Measurements from ENCODE around the gene CCDC92B. TPM values are rescaled to one million over a fixed set of nuclear protein-coding genes. Genes with fewer than 3 reads are reported as not detected.

Gene CCDC92B
- total RNA-seq, 4 donors from 2014 or later = 0.21 TPM; not detected in 3

DNA sequence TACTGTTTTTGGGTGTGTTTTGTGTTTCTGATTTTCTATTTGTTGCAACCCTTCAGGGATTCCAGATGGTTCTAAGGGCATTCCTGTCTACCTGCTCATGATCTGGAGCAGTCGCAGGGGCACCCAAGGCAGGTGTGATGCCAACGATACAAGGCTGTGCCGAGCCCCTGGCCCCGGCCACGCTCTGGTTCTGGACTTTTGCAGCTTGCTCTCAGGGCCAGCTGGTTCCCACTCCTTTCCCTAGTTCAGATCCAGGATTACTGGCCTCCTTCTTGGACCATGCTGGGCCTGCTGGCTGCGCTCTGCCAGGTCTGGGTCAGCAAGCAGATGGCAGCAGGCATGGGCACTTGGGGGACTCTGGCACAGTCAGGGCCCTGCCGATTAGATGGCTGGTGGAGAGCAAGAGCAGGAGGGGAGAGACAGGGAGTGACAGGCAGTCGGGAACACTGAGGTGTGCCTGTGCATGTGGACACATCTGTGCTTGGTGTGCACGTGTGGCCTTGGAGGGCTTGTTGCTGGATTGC lies 31.5 kb upstream of the CCDC92B start:
- intact Hi-C loops (cut with DNase I; ENCODE audit: low total_unique reads) = no loop called here
- Histone ChIP-seq H3K36me3 (no peaks in the 10 kb centered on the region), H3K27me3 (peaks cover 0 to 7% of the 10 kb centered on the region in 2 donors), H3K9me3 (no peaks in the 10 kb centered on the region), H3K4me1 (peaks cover 0 to 4% of the 10 kb centered on the region in 2 donors), H3K4me3 (no peak overlapping the region), H3K27ac (no peak overlapping the region)
- TF ChIP-seq, protein P1, sequence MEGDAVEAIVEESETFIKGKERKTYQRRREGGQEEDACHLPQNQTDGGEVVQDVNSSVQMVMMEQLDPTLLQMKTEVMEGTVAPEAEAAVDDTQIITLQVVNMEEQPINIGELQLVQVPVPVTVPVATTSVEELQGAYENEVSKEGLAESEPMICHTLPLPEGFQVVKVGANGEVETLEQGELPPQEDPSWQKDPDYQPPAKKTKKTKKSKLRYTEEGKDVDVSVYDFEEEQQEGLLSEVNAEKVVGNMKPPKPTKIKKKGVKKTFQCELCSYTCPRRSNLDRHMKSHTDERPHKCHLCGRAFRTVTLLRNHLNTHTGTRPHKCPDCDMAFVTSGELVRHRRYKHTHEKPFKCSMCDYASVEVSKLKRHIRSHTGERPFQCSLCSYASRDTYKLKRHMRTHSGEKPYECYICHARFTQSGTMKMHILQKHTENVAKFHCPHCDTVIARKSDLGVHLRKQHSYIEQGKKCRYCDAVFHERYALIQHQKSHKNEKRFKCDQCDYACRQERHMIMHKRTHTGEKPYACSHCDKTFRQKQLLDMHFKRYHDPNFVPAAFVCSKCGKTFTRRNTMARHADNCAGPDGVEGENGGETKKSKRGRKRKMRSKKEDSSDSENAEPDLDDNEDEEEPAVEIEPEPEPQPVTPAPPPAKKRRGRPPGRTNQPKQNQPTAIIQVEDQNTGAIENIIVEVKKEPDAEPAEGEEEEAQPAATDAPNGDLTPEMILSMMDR (IDR thresholded peaks at IDR 0.05) = no peak
- no peak for TF ChIP-seq POLR2A (IDR thresholded peaks at IDR 0.05)
- no peak for DNase-seq

DNA sequence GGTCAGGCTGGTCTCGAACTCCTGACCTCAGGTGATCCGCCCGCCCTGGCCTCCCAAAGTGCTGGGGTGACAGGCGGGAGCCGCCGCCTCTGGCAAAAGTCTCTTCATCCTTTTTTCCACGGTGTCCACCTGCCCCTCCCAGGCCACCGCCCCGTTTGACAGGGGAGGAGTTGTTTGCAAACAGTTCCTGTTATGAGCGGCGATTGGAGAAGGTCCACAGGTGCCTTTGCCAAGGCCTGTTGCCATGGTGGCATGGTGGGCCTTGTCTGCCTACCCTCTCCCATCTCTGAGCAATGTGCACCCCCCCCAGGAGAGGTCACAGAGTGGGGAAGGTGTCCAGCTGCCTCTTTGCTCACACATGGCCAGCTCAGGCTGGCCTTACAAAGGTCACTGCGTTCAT lies 30.8 kb upstream of the CCDC92B start:
- intact Hi-C loops (cut with DNase I; ENCODE audit: low total_unique reads) = no loop called here
- Histone ChIP-seq H3K27me3 (peaks cover 0 to 7% of the 10 kb centered on the region in 2 donors), H3K4me3 (no peak overlapping the region), H3K27ac (no peak overlapping the region), H3K36me3 (no peaks in the 10 kb centered on the region), H3K9me3 (no peaks in the 10 kb centered on the region), H3K4me1 (peaks cover 0 to 4% of the 10 kb centered on the region in 2 donors)
- TF ChIP-seq, protein P1 (IDR thresholded peaks at IDR 0.05) = no peak
- no peak for TF ChIP-seq POLR2A (IDR thresholded peaks at IDR 0.05)
- no peak for DNase-seq

DNA sequence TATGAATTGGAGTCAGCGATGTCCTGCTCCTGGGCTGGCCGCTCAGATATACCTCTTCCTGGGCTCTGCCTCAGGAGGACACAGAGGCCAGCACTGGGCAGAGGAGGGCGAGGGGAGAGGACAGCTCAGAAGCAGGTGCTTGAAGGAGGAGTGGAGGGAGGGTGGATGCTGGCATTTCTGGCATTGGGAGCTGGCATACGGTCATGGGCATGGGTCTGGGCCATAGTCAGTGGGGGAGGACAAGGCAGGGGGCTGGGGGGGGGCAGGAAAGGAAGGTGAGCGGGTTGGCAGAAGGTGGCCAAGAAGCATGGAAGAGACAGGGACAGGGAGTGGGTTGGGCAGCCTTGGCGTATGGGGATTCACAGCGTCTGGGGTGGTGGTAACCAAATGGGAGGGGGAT lies 30.1 kb upstream of the CCDC92B start:
- TF ChIP-seq, protein P1 (IDR thresholded peaks at IDR 0.05) = no peak
- no peak for TF ChIP-seq POLR2A (IDR thresholded peaks at IDR 0.05)
- intact Hi-C loops (cut with DNase I; ENCODE audit: low total_unique reads) = no loop called here

DNA sequence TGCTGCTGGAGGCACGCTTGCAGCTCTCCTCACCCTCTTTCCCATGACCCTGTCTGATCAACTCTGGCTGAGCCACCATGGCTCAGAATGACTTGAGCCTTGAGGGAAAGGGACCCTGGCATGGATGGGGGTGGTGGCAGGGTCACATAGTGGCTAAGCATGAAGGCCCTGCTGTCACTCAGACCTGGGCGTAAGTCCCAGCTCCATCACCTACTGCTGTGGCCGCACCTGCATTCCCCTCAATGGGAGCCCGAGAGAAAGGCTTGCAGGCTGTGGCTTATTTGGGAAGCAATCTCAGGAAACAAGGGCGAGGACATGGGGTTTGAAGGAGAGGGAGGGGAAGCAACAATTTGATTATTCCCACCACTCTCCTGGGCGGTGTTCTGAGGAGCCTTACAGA lies 29.0 kb upstream of the CCDC92B start:
- peaks cover 0 to 4% of the 10 kb centered on the region in 2 donors for H3K4me1 ChIP-seq
- H3K27ac ChIP-seq = no peak overlapping the region
- H3K27me3 ChIP-seq = peaks cover 0 to 7% of the 10 kb centered on the region in 2 donors
- no peaks in the 10 kb centered on the region for H3K9me3 ChIP-seq
- TF ChIP-seq POLR2A (IDR thresholded peaks at IDR 0.05) = no peak
- TF ChIP-seq, protein P1 (IDR thresholded peaks at IDR 0.05) = no peak
- DNase-seq = no peak
- H3K36me3 ChIP-seq = no peaks in the 10 kb centered on the region
- H3K4me3 ChIP-seq = no peak overlapping the region
- intact Hi-C loops (cut with DNase I; ENCODE audit: low total_unique reads) = no loop called here

More for the DNA sequence above, 30.1 kb upstream of the CCDC92B start:
- Histone ChIP-seq H3K4me1 (peaks cover 0 to 4% of the 10 kb centered on the region in 2 donors), H3K36me3 (no peaks in the 10 kb centered on the region), H3K27me3 (peaks cover 0 to 7% of the 10 kb centered on the region in 2 donors), H3K27ac (no peak overlapping the region), H3K9me3 (no peaks in the 10 kb centered on the region), H3K4me3 (no peak overlapping the region)
- DNase-seq = no peak

DNA sequence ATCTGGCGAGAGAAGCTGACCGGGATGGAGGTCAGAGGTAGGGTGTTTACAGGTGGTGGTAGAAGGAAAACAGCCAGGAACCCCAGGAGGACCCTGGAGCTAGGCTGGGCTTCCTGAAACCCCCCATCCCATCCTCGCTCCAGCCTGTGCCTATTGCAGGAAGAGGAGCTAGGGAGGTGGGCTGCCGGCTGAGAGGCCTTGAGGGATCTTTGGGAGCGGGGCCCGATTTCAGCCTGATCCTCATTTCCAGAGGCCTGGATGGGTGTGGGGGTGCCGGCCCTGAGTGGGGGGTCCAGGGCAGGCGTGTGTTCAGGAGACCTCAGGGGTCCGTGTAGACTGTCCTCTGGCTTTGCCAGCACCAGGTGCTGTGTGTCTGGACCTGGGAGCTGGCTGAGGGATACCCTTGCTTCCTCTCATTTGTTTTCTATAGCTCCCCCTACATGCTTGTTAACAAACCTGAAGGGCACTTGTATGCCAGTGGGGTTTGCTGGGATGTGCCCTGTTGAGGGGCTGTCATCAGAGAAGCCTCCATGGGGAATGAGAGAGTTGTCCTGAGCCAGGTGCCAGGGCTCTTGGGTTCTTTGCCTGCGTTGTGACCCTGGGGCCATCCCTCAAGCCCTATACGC lies 27.9 kb upstream of the CCDC92B start:
- DNase-seq = no peak
- Histone ChIP-seq H3K27me3 (peaks cover 0 to 7% of the 10 kb centered on the region in 2 donors), H3K27ac (no peak overlapping the region), H3K36me3 (no peaks in the 10 kb centered on the region), H3K4me3 (no peak overlapping the region), H3K4me1 (peaks cover 0 to 4% of the 10 kb centered on the region in 2 donors), H3K9me3 (no peaks in the 10 kb centered on the region)
- intact Hi-C loops (cut with DNase I; ENCODE audit: low total_unique reads) = no loop called here
- TF ChIP-seq POLR2A (IDR thresholded peaks at IDR 0.05) = no peak
- TF ChIP-seq, protein P1 (IDR thresholded peaks at IDR 0.05) = no peak

Data from uterus (tissue), 4 donors.